Muscle layer of colon (tissue), 2 donors: ENCODE results near the gene ZDHHC4.

Experiments
- H3K27ac ChIP-seq: one replicate; pipeline ENCODE4 v1.7.0; 2013; ENCODE audit warnings: low read depth, mild to moderate bottlenecking, low read length, moderate library complexity
- H3K27me3 ChIP-seq, 2 donors: one replicate each; pipeline ENCODE4 v1.7.0; 2013; ENCODE audit warnings: low read length in 2 of 2, mild to moderate bottlenecking in 2 of 2; ENCODE audit not compliant: insufficient read depth in 2 of 2, control insufficient read depth in 1 of 2
- H3K36me3 ChIP-seq: one replicate; pipeline ENCODE4 v1.7.0; 2013; ENCODE audit warnings: mild to moderate bottlenecking, low read length; ENCODE audit not compliant: insufficient read depth
- H3K4me1 ChIP-seq: one replicate; pipeline ENCODE4 v1.7.0; 2013; ENCODE audit warnings: mild to moderate bottlenecking, low read length; ENCODE audit not compliant: insufficient read depth
- H3K4me3 ChIP-seq, 2 donors: one replicate each; pipeline ENCODE4 v1.7.0; 2013; ENCODE audit warnings: low read length in 2 of 2, low read depth in 1 of 2, mild to moderate bottlenecking in 1 of 2, moderate library complexity in 1 of 2
- H3K9ac ChIP-seq: one replicate; pipeline ENCODE4 v1.7.0; 2013; ENCODE audit warnings: low read length
- H3K9me3 ChIP-seq: one replicate; pipeline ENCODE4 v1.7.0; 2013; ENCODE audit warnings: mild to moderate bottlenecking, low read length
- donor health status: abdominal sarcoma.
- donor health status: Adenocarcinoma of cecum.

The ZDHHC4 gene

DNA sequence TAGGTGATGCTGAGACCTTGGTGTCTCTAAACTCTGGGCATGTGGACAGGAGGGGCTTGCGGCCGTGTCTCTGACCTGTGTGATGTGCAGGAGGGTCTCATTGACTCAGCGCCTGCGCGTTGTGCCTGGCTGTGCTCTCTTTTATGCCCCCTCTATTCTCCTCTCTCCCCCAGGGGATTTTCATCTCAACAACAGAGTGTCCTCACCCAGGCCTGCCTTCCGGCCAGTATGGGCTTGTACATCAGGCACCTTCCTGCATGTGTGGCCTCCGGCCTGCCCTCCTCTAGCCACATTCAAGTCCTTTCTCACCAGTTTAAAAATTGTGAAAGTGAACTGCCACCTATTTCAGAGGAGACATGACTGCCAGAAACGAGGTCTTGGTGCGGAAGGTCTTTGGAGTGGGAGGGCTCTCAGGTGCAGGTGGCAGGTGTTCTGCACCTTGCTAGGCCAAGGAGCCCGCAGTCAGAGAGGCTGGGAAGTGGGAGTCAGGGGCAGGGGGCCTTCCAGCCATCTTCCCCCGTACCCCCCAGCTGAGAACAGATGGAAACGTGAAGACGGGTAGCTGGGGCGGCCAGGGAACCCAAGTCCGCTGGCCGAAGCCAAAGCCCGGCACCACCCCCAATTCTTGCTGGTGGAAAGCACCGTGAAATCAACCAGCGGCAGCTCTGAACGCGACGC lies 12.0 kb downstream of the ZDHHC4 start:
- peaks cover 8% of the 10 kb centered on the region for H3K4me1 ChIP-seq
- peaks cover 38% of the 10 kb centered on the region for H3K36me3 ChIP-seq
- no peaks in the 10 kb centered on the region for H3K27me3 ChIP-seq
- H3K27ac ChIP-seq, result peak overlapping the region; percentile 63
- no peaks in the 10 kb centered on the region for H3K9me3 ChIP-seq
- peak overlapping the region in 1 of 2 donors; percentile 7 for H3K4me3 ChIP-seq
- no peak overlapping the region for H3K9ac ChIP-seq

DNA sequence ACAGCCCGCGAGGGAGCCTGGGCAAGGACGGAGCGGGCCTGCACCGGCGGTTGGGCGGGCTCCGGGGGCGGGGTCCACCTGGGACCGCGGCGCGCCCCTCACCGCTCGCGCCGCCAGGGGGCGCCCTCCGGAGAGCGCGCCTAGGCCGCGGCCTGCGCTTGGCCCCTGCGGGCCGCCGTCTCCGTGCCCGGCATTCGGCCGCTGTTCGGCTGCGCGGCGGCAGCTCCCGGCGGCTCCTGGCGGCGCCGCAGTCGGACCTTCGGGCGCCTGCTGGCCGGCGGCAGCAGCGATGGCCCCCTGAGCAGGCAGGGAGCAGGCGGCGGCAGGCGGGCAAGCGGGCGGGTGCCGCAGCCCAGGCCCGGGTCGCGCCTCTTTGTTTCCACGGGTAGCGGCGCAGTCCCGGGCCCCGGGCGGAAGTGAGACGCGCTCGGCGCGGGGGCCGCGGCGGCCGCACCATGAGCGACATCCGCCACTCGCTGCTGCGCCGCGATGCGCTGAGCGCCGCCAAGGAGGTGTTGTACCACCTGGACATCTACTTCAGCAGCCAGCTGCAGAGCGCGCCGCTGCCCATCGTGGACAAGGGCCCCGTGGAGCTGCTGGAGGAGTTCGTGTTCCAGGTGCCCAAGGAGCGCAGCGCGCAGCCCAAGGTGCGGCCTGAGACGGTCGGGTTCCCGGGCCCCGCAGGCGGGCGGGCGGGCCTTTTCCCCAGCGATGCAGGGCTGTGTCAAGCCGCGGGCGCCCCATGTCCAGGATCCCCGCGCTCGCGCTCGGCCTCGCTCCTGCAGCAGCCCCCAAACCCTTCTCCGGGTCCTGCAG lies 12.8 kb downstream of the ZDHHC4 start, which contains the start of gene INTS15:
TSS of gene INTS15 (plus strand) at position 193 of the 816 bp plus-strand sequence. CDS start at position 456, 263 bp downstream.
- Histone ChIP-seq H3K9ac (peak within 1 kb of the TSS; percentile 61), H3K36me3 (peaks cover 36% of the 10 kb centered on the region), H3K4me3 (peak within 1 kb of the TSS; percentile 80 to 81), H3K27me3 (no peaks in the 10 kb centered on the region), H3K27ac (peak within 1 kb of the TSS; percentile 85), H3K4me1 (peaks cover 8% of the 10 kb centered on the region), H3K9me3 (no peaks in the 10 kb centered on the region)

GRCh38 chr7:6590645-6591110 lies 13.4 kb downstream of the ZDHHC4 start:
- Histone ChIP-seq H3K9me3 (no peaks in the 10 kb centered on the region), H3K27ac (peak overlapping the region; percentile 85), H3K36me3 (peaks cover 37% of the 10 kb centered on the region), H3K4me1 (peaks cover 8% of the 10 kb centered on the region), H3K27me3 (no peaks in the 10 kb centered on the region), H3K9ac (peak overlapping the region; percentile 61), H3K4me3 (peak overlapping the region; percentile 80 to 81)

GRCh38 chr7:6600093-6600492 lies 22.8 kb downstream of the ZDHHC4 start:
- no peaks in the 10 kb centered on the region for H3K27me3 ChIP-seq
- H3K36me3 ChIP-seq, result peaks cover 57% of the 10 kb centered on the region
- no peaks in the 10 kb centered on the region for H3K4me1 ChIP-seq
- H3K9ac ChIP-seq, result no peak overlapping the region
- no peak overlapping the region for H3K4me3 ChIP-seq
- no peak overlapping the region for H3K27ac ChIP-seq
- H3K9me3 ChIP-seq, result no peaks in the 10 kb centered on the region

DNA sequence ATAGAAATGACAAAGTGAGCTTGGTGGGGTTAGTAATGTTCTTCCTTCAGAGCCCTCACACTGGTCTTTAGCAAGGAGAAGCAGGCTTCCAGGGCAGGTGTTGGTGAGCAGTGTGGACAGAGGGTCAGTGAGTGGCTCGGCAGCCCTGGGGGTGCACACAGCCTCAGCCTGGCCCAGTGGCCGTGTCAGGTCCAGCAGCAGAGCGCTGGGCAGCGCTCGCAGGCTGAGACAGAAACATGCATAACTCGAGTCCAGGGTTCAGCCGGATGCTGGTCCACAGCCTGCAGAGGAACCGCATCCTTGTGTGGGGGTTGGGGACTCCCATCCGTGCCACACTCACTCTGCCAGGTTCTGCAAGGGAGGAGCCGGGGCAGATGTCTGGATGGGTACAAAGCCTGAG lies 27.2 kb downstream of the ZDHHC4 start:
- Histone ChIP-seq H3K9me3 (no peaks in the 10 kb centered on the region), H3K4me1 (no peaks in the 10 kb centered on the region), H3K27me3 (no peaks in the 10 kb centered on the region), H3K9ac (no peak overlapping the region), H3K36me3 (peaks cover 19% of the 10 kb centered on the region), H3K27ac (no peak overlapping the region), H3K4me3 (no peak overlapping the region)

GRCh38 chr7:6606866-6607583 lies 29.8 kb downstream of the ZDHHC4 start:
- H3K9me3 ChIP-seq, result no peaks in the 10 kb centered on the region
- H3K27me3 ChIP-seq, result no peaks in the 10 kb centered on the region
- peaks cover 4% of the 10 kb centered on the region for H3K36me3 ChIP-seq
- no peaks in the 10 kb centered on the region for H3K4me1 ChIP-seq
- H3K27ac ChIP-seq, result no peak overlapping the region
- no peak overlapping the region for H3K9ac ChIP-seq
- H3K4me3 ChIP-seq, result no peak overlapping the region

GRCh38 chr7:6607651-6608051 lies 30.4 kb downstream of the ZDHHC4 start:
- Histone ChIP-seq H3K9me3 (no peaks in the 10 kb centered on the region), H3K4me3 (no peak overlapping the region), H3K9ac (no peak overlapping the region), H3K27ac (no peak overlapping the region), H3K4me1 (no peaks in the 10 kb centered on the region), H3K36me3 (no peaks in the 10 kb centered on the region), H3K27me3 (no peaks in the 10 kb centered on the region)

- Histone ChIP-seq H3K36me3 (no peaks in the 10 kb centered on the region), H3K27me3 (no peaks in the 10 kb centered on the region), H3K27ac (no peak overlapping the region), H3K4me3 (no peak overlapping the region), H3K9ac (no peak overlapping the region), H3K9me3 (no peaks in the 10 kb centered on the region), H3K4me1 (no peaks in the 10 kb centered on the region)
These were observed 30.8 kb downstream of the ZDHHC4 start for GRCh38 chr7:6608081-6608480.

- no peak overlapping the region for H3K9ac ChIP-seq
- H3K36me3 ChIP-seq, result no peaks in the 10 kb centered on the region
- no peaks in the 10 kb centered on the region for H3K4me1 ChIP-seq
- H3K9me3 ChIP-seq, result no peaks in the 10 kb centered on the region
- H3K4me3 ChIP-seq, result no peak overlapping the region
- no peaks in the 10 kb centered on the region for H3K27me3 ChIP-seq
- no peak overlapping the region for H3K27ac ChIP-seq
These were observed 31.5 kb downstream of the ZDHHC4 start for GRCh38 chr7:6608794-6609193.

DNA sequence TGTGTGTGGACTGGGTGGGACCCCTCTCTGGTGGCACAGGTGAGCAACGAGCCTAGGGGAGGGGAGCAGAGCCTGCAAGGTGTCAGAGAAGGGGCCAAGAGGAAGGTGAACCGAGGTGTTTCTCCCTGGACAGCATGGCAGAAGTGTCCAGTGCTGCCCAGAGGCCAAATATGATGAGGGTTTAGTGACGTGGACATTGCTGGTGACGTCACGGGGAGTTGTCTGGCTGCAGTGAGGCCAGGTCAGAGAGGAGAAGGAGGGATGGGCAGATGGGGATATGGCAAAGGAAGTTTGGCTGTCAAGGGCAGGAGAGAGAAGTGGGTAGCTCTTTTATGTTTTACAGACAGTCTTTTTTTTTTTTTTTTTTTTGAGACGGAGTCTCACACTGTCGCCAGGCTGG lies 35.6 kb downstream of the ZDHHC4 start:
- Histone ChIP-seq H3K9me3 (no peaks in the 10 kb centered on the region), H3K9ac (no peak overlapping the region), H3K4me3 (no peak overlapping the region), H3K27ac (no peak overlapping the region), H3K27me3 (no peaks in the 10 kb centered on the region), H3K4me1 (no peaks in the 10 kb centered on the region), H3K36me3 (no peaks in the 10 kb centered on the region)

DNA sequence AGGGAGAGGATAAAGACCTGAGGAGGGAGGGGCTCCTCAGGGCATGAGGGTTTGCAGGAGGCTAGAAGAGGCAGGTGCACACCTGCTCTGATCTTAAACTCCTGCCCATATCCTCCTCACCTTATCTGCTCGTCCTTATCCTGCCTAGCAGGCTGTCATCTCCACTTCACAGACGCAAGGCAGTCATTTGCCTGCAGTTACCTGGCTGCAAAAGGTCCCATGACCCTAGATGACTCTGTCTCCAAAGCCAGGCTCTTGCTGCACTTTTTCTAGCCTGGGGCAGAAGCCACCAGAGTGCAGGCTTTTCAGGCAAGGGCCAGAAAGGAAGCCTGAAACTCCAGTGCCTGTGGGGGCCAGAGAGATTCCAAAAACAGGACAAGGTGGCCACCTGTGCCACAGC lies 36.5 kb downstream of the ZDHHC4 start:
- Histone ChIP-seq H3K4me3 (no peak overlapping the region), H3K27me3 (no peaks in the 10 kb centered on the region), H3K9me3 (no peaks in the 10 kb centered on the region), H3K9ac (no peak overlapping the region), H3K36me3 (no peaks in the 10 kb centered on the region), H3K27ac (no peak overlapping the region), H3K4me1 (no peaks in the 10 kb centered on the region)
